ES-I3 (cell line): ENCODE measurements around the gene WBP11.
A peak's percentile ranks its signal among the peaks of the same experiment; 100 is the strongest.

Experiments used
- H3K36me3 ChIP-seq: 2 replicates; pipeline ENCODE4 v1.6.1; 2013; ENCODE audit warnings: mild to moderate bottlenecking, low read length, control low read depth, moderate library complexity; ENCODE audit not compliant: insufficient read depth
- H3K4me1 ChIP-seq: 2 replicates; pipeline ENCODE4 v1.6.1; 2013; ENCODE audit warnings: mild to moderate bottlenecking, control low read depth, low read length; ENCODE audit not compliant: insufficient read depth
- H3K9ac ChIP-seq: 2 replicates; pipeline ENCODE4 v1.6.1; 2013; ENCODE audit warnings: low read depth, mild to moderate bottlenecking, low read length, moderate library complexity
- H3K9me3 ChIP-seq: 2 replicates; pipeline ENCODE4 v1.6.1; 2013; ENCODE audit warnings: mild to moderate bottlenecking, low read length, moderate library complexity; ENCODE audit not compliant: control insufficient read depth, insufficient read depth

The WBP11 gene

DNA sequence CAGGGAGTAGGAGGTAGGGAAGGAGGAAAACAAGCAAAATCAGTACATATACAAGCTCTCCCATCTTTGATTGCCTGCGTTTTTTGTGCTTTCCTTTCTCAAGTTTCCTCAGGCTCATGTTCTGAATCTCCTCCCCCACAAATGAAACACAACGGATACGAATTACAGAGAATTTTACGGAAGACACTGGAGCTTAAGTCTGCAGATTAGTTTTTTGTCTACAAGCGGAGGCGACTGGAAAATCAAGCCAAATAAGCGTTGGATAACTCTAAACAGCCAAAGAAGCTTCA is 612 bp downstream of the WBP11 start:
- Histone ChIP-seq H3K9me3 (no peaks in the 10 kb centered on the region), H3K9ac (peak overlapping the region; percentile 69), H3K4me1 (no peaks in the 10 kb centered on the region), H3K36me3 (peaks cover 5% of the 10 kb centered on the region)

- H3K9ac ChIP-seq, result peak overlapping the region; percentile 69
- H3K9me3 ChIP-seq, result no peaks in the 10 kb centered on the region
- H3K4me1 ChIP-seq, result no peaks in the 10 kb centered on the region
- peaks cover 5% of the 10 kb centered on the region for H3K36me3 ChIP-seq
Measured at GRCh38 chr12:14802247-14802646, 1.0 kb downstream of the WBP11 start.

DNA sequence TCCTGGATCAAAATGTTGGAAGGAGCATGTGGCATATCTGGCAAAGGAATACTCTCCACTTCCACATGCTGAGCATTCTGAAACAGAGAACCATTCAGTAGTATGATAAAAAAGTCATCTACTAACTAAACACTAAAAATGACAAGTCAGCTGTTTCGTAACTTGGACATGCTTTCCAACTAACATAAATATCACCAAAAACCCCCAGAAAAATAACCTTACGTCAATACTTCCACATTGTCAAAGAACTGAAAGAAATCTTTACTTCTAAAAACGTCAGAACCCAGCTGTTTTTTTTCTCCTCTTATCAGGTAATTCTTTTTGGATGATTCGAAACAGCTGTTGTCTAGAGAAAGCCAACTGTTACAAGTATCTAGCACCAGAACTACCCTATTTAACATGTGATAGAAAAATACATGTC is 8.2 kb downstream of the WBP11 start:
- Histone ChIP-seq H3K36me3 (peaks cover 30% of the 10 kb centered on the region), H3K9me3 (no peaks in the 10 kb centered on the region), H3K4me1 (no peaks in the 10 kb centered on the region), H3K9ac (no peak overlapping the region)

GRCh38 chr12:14785568-14785967 is 17.7 kb downstream of the WBP11 start:
- no peaks in the 10 kb centered on the region for H3K9me3 ChIP-seq
- peaks cover 21% of the 10 kb centered on the region for H3K36me3 ChIP-seq
- H3K9ac ChIP-seq, result no peak overlapping the region
- no peaks in the 10 kb centered on the region for H3K4me1 ChIP-seq

DNA sequence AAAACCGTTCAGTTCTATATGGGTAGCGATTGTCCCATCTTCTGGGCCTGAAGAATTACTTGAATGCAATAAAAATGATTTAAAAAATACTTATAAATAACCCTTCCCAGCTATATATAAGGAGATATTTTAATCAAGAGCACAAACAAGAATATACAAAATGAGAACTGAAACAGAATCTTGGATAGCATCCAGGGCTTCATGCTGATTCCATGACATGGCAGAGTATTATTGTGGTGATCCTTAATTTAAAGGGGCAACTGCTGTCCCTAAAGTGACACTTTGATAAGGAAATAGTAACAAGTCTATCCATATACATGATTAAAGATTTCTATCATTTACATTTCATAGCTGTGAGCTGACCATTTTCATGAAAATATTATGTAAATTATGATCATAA is 18.8 kb downstream of the WBP11 start:
- H3K9ac ChIP-seq, result no peak overlapping the region
- H3K9me3 ChIP-seq, result no peaks in the 10 kb centered on the region
- H3K4me1 ChIP-seq, result no peaks in the 10 kb centered on the region
- H3K36me3 ChIP-seq, result peaks cover 13% of the 10 kb centered on the region

- Histone ChIP-seq H3K9ac (no peak overlapping the region), H3K9me3 (no peaks in the 10 kb centered on the region), H3K36me3 (peaks cover 7% of the 10 kb centered on the region), H3K4me1 (peaks cover under 1% of the 10 kb centered on the region; the same call in 1 of the 2 replicates)
Measured at GRCh38 chr12:14782756-14783155, 20.5 kb downstream of the WBP11 start.

DNA sequence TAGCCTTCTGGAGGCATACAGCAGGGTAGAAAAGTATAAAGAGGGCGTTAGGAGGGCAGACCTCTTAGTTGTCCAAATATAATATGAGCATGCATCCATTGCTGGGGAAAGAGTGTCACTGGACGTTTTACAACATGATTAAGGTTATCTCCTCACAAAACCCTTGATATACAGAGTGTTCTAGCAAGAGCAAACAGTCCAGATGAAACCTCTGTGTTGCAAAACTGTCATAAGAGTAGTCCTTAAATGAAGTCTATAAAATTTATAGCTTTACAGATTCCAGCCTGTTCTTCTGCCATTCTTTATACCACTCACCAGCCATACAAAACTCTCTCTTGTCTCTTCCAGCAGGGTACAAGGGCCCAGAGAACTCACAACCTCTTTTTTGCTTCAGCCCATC is 21.7 kb downstream of the WBP11 start:
- peaks cover 9% of the 10 kb centered on the region for H3K4me1 ChIP-seq
- H3K9ac ChIP-seq, result no peak overlapping the region
- H3K36me3 ChIP-seq, result peaks cover under 1% of the 10 kb centered on the region; the same call in 1 of the 2 replicates

GRCh38 chr12:14780859-14781258 is 22.4 kb downstream of the WBP11 start:
- no peak overlapping the region for H3K9ac ChIP-seq
- H3K36me3 ChIP-seq, result no peaks in the 10 kb centered on the region
- peaks cover 9% of the 10 kb centered on the region for H3K4me1 ChIP-seq
- H3K9me3 ChIP-seq, result no peaks in the 10 kb centered on the region

More for the DNA sequence above, 21.7 kb downstream of the WBP11 start:
- H3K9me3 ChIP-seq, result no peaks in the 10 kb centered on the region

- no peaks in the 10 kb centered on the region for H3K36me3 ChIP-seq
- H3K9ac ChIP-seq, result no peak overlapping the region
- peaks cover 9% of the 10 kb centered on the region for H3K4me1 ChIP-seq
- no peaks in the 10 kb centered on the region for H3K9me3 ChIP-seq
Measured at GRCh38 chr12:14779834-14780233, 23.4 kb downstream of the WBP11 start.

- no peaks in the 10 kb centered on the region for H3K36me3 ChIP-seq
- no peak overlapping the region for H3K9ac ChIP-seq
- H3K9me3 ChIP-seq, result no peaks in the 10 kb centered on the region
- H3K4me1 ChIP-seq, result peaks cover 9% of the 10 kb centered on the region
Measured at GRCh38 chr12:14777271-14777670, 26.0 kb downstream of the WBP11 start.

- no peaks in the 10 kb centered on the region for H3K9me3 ChIP-seq
- H3K4me1 ChIP-seq, result peaks cover 9% of the 10 kb centered on the region
- H3K9ac ChIP-seq, result peak overlapping the region; percentile 75; the same call in 1 of the 2 replicates
- no peaks in the 10 kb centered on the region for H3K36me3 ChIP-seq
Measured at GRCh38 chr12:14776236-14776961, 26.9 kb downstream of the WBP11 start.

DNA sequence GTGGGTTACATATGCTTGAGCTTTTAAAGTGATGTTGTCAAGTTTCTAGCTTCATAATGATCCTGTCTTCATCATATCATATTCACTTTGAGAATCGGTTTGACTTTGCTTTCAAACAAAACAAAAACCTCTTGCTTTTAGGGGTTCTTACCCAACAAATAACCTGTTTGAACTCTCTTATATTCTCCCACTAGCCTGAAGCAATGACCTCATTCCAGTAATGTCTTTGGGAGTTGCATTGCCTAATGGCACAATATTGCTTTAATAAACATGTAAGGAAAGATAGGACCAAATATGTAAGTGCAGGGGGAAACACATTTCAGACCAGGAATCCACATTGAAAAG is 27.7 kb downstream of the WBP11 start:
- Histone ChIP-seq H3K36me3 (no peaks in the 10 kb centered on the region), H3K9ac (peak overlapping the region; percentile 75), H3K4me1 (peaks cover 9% of the 10 kb centered on the region), H3K9me3 (no peaks in the 10 kb centered on the region)

- Histone ChIP-seq H3K36me3 (no peaks in the 10 kb centered on the region), H3K9me3 (no peaks in the 10 kb centered on the region), H3K9ac (peak overlapping the region; percentile 75), H3K4me1 (peaks cover 9% of the 10 kb centered on the region)
Measured at GRCh38 chr12:14774906-14775635, 28.2 kb downstream of the WBP11 start.

GRCh38 chr12:14774074-14774905 is 29.0 kb downstream of the WBP11 start:
- Histone ChIP-seq H3K9ac (peak overlapping the region; percentile 75), H3K9me3 (no peaks in the 10 kb centered on the region), H3K4me1 (peaks cover 9% of the 10 kb centered on the region), H3K36me3 (no peaks in the 10 kb centered on the region)
